H1 (cell line): ENCODE data around the gene SLC46A3. TPM values are rescaled to one million over a fixed set of nuclear protein-coding genes. Genes with fewer than 3 reads are reported as not detected.

ENCODE experiments used
- NANOG ChIP-seq: IDR thresholded peaks from 2 replicates; pipeline ENCODE4 v1.6.1; 2011; ENCODE audit warnings: low read length, low read depth, mild to moderate bottlenecking, inconsistent platforms; ENCODE audit not compliant: insufficient read depth, poor library complexity, severe bottlenecking
- SIN3A ChIP-seq, 2 experiments: IDR thresholded peaks in 1 of 2; conservative IDR thresholded peaks in 1 of 2; 2 replicates each; pipeline ENCODE4 v1.6.1; 2011 to 2012; ENCODE audit warnings: low read length in 2 of 2, improper control_type of control experiment in 1 of 2, low read depth in 1 of 2, mild to moderate bottlenecking in 1 of 2
- TAF1 ChIP-seq: IDR thresholded peaks from 2 replicates; pipeline ENCODE4 v1.6.1; 2011; ENCODE audit warnings: mild to moderate bottlenecking, low read depth, low read length
- polyA plus RNA-seq, 7 experiments: library from polyadenylated mRNA; depleted of rRNA in 3 of 7; stranded (reverse) in 5 of 7; unstranded in 2 of 7; fragments of >200 nt in 5 of 7; fragments of 200-250 nt in 2 of 7; gene quantifications; 1 replicate in 5 of 7; 2 replicates in 1 of 7; 4 replicates in 1 of 7; pipeline versions ENCODE4 v1.2.1 to v1.2.3, GENCODE V29; 2011 to 2013; ENCODE audit warnings: missing spikeins in 2 of 7, mixed read lengths in 2 of 7
- total RNA-seq: library from RNA; stranded (reverse); fragmentation: NEBNext Ultra II Directional; extraction: Animal tissue kit (Norgen Biotek cat#: 25700); gene quantifications from 2 replicates; pipeline ENCODE4 v1.2.1, GENCODE V29; 2021
- TF ChIP-seq, protein P1 (sequence below): fragments of 300-600 bp; sonication (generic); IDR thresholded peaks from 2 replicates; pipeline ENCODE4 v1.7.1; 2012; ENCODE audit warnings: low read length, moderate library complexity, mild to moderate bottlenecking, inconsistent platforms; ENCODE audit not compliant: insufficient replicate concordance

SLC46A3 gene
- total and polyA plus RNA-seq, 2 of the 8 experiments (the other 6 are each of a cell fraction or from before 2014, with no cell fraction given), result 0.39 to 0.67 TPM

DNA sequence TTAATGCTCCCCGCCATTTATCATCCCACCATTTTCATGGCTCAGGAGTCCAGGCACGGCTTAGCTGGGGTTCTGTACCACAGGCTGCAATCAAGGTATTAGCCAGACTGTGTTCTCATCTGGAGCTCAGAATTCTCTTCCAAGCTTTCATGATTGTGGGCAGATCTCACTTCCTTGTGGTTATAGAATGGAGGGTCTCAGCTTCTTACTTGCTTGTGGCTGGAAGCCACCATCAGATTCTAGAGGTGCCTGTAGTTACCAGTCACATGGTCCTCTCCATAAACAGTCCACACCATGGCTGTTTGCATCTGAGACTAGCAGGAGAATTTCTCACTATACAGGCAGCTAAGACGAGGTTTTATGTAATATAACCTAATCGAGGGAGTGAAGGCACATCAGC is 45.1 kb upstream of the SLC46A3 start (continued):
- TF ChIP-seq, protein P1, sequence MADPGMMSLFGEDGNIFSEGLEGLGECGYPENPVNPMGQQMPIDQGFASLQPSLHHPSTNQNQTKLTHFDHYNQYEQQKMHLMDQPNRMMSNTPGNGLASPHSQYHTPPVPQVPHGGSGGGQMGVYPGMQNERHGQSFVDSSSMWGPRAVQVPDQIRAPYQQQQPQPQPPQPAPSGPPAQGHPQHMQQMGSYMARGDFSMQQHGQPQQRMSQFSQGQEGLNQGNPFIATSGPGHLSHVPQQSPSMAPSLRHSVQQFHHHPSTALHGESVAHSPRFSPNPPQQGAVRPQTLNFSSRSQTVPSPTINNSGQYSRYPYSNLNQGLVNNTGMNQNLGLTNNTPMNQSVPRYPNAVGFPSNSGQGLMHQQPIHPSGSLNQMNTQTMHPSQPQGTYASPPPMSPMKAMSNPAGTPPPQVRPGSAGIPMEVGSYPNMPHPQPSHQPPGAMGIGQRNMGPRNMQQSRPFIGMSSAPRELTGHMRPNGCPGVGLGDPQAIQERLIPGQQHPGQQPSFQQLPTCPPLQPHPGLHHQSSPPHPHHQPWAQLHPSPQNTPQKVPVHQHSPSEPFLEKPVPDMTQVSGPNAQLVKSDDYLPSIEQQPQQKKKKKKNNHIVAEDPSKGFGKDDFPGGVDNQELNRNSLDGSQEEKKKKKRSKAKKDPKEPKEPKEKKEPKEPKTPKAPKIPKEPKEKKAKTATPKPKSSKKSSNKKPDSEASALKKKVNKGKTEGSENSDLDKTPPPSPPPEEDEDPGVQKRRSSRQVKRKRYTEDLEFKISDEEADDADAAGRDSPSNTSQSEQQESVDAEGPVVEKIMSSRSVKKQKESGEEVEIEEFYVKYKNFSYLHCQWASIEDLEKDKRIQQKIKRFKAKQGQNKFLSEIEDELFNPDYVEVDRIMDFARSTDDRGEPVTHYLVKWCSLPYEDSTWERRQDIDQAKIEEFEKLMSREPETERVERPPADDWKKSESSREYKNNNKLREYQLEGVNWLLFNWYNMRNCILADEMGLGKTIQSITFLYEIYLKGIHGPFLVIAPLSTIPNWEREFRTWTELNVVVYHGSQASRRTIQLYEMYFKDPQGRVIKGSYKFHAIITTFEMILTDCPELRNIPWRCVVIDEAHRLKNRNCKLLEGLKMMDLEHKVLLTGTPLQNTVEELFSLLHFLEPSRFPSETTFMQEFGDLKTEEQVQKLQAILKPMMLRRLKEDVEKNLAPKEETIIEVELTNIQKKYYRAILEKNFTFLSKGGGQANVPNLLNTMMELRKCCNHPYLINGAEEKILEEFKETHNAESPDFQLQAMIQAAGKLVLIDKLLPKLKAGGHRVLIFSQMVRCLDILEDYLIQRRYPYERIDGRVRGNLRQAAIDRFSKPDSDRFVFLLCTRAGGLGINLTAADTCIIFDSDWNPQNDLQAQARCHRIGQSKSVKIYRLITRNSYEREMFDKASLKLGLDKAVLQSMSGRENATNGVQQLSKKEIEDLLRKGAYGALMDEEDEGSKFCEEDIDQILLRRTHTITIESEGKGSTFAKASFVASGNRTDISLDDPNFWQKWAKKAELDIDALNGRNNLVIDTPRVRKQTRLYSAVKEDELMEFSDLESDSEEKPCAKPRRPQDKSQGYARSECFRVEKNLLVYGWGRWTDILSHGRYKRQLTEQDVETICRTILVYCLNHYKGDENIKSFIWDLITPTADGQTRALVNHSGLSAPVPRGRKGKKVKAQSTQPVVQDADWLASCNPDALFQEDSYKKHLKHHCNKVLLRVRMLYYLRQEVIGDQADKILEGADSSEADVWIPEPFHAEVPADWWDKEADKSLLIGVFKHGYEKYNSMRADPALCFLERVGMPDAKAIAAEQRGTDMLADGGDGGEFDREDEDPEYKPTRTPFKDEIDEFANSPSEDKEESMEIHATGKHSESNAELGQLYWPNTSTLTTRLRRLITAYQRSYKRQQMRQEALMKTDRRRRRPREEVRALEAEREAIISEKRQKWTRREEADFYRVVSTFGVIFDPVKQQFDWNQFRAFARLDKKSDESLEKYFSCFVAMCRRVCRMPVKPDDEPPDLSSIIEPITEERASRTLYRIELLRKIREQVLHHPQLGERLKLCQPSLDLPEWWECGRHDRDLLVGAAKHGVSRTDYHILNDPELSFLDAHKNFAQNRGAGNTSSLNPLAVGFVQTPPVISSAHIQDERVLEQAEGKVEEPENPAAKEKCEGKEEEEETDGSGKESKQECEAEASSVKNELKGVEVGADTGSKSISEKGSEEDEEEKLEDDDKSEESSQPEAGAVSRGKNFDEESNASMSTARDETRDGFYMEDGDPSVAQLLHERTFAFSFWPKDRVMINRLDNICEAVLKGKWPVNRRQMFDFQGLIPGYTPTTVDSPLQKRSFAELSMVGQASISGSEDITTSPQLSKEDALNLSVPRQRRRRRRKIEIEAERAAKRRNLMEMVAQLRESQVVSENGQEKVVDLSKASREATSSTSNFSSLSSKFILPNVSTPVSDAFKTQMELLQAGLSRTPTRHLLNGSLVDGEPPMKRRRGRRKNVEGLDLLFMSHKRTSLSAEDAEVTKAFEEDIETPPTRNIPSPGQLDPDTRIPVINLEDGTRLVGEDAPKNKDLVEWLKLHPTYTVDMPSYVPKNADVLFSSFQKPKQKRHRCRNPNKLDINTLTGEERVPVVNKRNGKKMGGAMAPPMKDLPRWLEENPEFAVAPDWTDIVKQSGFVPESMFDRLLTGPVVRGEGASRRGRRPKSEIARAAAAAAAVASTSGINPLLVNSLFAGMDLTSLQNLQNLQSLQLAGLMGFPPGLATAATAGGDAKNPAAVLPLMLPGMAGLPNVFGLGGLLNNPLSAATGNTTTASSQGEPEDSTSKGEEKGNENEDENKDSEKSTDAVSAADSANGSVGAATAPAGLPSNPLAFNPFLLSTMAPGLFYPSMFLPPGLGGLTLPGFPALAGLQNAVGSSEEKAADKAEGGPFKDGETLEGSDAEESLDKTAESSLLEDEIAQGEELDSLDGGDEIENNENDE, result no peak
- no peak for TF ChIP-seq NANOG
- TF ChIP-seq TAF1, result no peak
- TF ChIP-seq SIN3A (conservative IDR thresholded peaks at IDR 0.05 in 1 of 2, IDR thresholded peaks at IDR 0.05 in 1 of 2; ENCODE audit: low read depth in 1 of 2, low read length in 2 of 2), result no peak
